Activated T-cell treated with anti-CD3 and anti-CD28 coated beads for 4 hours (primary cell): ENCODE results near the gene SPNS3.

Source experiments
- DNase-seq: peaks from one replicate; pipeline ENCODE4 v3.0.0-alpha.2; 2020

SPNS3 gene

GRCh38 chr17:4531988-4532736 lies 98.4 kb downstream of the SPNS3 start:
- DNase-seq, result no peak

GRCh38 chr17:4532860-4533522 lies 99.3 kb downstream of the SPNS3 start:
- no peak for DNase-seq

GRCh38 chr17:4533523-4534504 lies 100.1 kb downstream of the SPNS3 start:
- DNase-seq, result no peak

DNA sequence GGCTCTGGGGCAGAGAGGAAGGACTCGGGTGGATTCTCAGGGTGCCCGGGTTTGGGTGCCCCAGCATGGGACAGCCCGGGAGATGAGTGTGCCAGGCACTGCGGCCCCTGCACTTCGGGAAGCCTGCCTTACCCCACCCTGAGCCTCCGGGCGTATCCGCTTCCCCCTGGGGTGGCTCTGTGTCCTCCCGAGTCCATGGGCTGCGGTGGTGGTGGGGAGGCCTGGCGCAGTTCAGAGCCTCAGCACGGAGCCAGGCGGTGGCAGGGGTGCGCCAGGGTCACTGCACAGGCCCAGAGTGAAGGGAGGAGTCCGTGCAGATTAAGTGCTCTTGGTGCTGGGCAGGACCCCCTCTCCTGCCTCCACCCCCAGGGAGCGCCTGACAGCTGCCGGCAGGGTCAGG lies 100.8 kb downstream of the SPNS3 start:
- DNase-seq, result no peak

GRCh38 chr17:4534928-4535666 lies 101.4 kb downstream of the SPNS3 start:
- no peak for DNase-seq

DNA sequence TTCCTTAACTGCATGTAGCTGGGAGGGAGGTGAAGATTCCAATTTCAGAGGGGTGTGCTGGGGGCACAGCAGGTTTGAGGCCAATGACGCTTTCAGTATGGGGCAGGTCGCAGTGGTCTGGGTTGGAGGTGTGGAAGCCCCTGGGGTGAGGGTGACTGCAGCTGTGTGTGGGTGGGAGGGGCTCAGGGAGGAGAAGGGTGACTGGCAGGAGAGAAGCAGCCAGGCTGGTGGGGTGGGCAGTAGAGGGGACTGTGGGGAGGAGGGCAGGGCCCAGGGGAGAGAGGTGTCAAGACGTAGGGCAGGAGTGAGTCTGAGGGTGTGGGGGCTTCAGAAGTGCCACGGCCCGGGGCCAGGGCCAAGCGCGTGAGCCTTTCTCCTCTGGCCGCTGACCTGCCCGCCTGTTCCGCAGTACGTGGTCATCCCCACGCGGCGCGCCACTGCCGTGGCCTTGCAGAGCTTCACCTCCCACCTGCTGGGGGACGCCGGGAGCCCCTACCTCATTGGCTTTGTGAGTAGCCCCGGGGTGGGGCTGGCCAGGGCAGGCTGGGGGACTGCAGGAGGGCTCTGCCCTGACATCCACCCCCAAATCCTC lies 102.0 kb downstream of the SPNS3 start:
- DNase-seq, result no peak

GRCh38 chr17:4536259-4536741 lies 102.6 kb downstream of the SPNS3 start:
- no peak for DNase-seq

- DNase-seq, result no peak
Observed at GRCh38 chr17:4536742-4537411, 103.1 kb downstream of the SPNS3 start.
